Colonic mucosa (tissue), 4 donors: Measurements from ENCODE around the gene CTXND2. TPM values are rescaled to one million over a fixed set of nuclear protein-coding genes. Genes with fewer than 3 reads are reported as not detected.

ENCODE experiments used
- DNase-seq: peaks from one replicate; pipeline ENCODE4 v3.0.0-alpha.2; 2020
- H3K27ac ChIP-seq: fragments of 200-600 bp; one replicate; pipeline ENCODE4 v1.8.0; 2021
- H3K27me3 ChIP-seq: fragments of 200-600 bp; one replicate; pipeline ENCODE4 v1.8.0; 2021
- H3K36me3 ChIP-seq: fragments of 200-600 bp; one replicate; pipeline ENCODE4 v1.8.0; 2021
- H3K4me1 ChIP-seq: fragments of 200-600 bp; one replicate; pipeline ENCODE4 v1.8.0; 2021; ENCODE audit warnings: mild to moderate bottlenecking
- H3K4me3 ChIP-seq: fragments of 200-600 bp; one replicate; pipeline ENCODE4 v1.8.0; 2021
- H3K9ac ChIP-seq, 2 donors: one replicate each; pipeline ENCODE4 v1.7.0; 2013; ENCODE audit warnings: control low read depth in 2 of 2, low read depth in 2 of 2, low read length in 2 of 2
- H3K9me3 ChIP-seq: fragments of 200-600 bp; one replicate; pipeline ENCODE4 v1.8.0; 2021
- CTCF ChIP-seq: fragments of 200-600 bp; IDR thresholded peaks from one replicate; pipeline ENCODE4 v1.8.0; 2022; ENCODE audit warnings: antibody characterized with exemption, mild to moderate bottlenecking
- intact Hi-C: fragments of 100-400 bp; cut with DNase I; formaldehyde crosslinking; loops from one replicate; pipeline ENCODE4 v1.14.1; 2022
- total RNA-seq, 2 donors: library from RNA; stranded (reverse); fragmentation: NEBNext Ultra II Directional in 1 of 2; extraction: Animal tissue kit (Norgen Biotek cat#: 25700) in 1 of 2; gene quantifications; one replicate each; pipeline ENCODE4 v1.2.1, GENCODE V29; 2021
- donor health status: healthy.
- donor health status: DM: no; HTN: no; CAD: no.
- donor health status: DM: no; HTN: no; CAD: no.

CTXND2 gene
- total RNA-seq, 2 donors from 2014 or later = not detected

GRCh38 chr1:150909585-150910180, 22.7 kb downstream of the CTXND2 start:
- intact Hi-C loops = no loop called here
- H3K36me3 ChIP-seq = no peaks in the 10 kb centered on the region

GRCh38 chr1:150912623-150913022, 25.7 kb downstream of the CTXND2 start:
- no peak for TF ChIP-seq CTCF
- Histone ChIP-seq H3K27ac (no peak overlapping the region), H3K36me3 (no peaks in the 10 kb centered on the region), H3K4me1 (no peaks in the 10 kb centered on the region), H3K9ac (no peak overlapping the region), H3K4me3 (no peak overlapping the region), H3K27me3 (no peaks in the 10 kb centered on the region), H3K9me3 (no peaks in the 10 kb centered on the region)
- intact Hi-C loops = no loop called here
- no peak for DNase-seq

More at GRCh38 chr1:150909585-150910180, 22.7 kb downstream of the CTXND2 start:
- H3K9me3 ChIP-seq = no peaks in the 10 kb centered on the region
- H3K4me1 ChIP-seq = no peaks in the 10 kb centered on the region
- no peak overlapping the region for H3K4me3 ChIP-seq
- H3K27ac ChIP-seq = no peak overlapping the region
- no peaks in the 10 kb centered on the region for H3K27me3 ChIP-seq
- DNase-seq = no peak
- H3K9ac ChIP-seq = no peak overlapping the region
- TF ChIP-seq CTCF = no peak

- H3K36me3 ChIP-seq = no peaks in the 10 kb centered on the region
- no peak for TF ChIP-seq CTCF
- H3K4me3 ChIP-seq = no peak overlapping the region
- intact Hi-C loops = no loop called here
- no peaks in the 10 kb centered on the region for H3K27me3 ChIP-seq
- H3K27ac ChIP-seq = no peak overlapping the region
- peak; percentile 59 for DNase-seq
- no peaks in the 10 kb centered on the region for H3K4me1 ChIP-seq
- H3K9ac ChIP-seq = no peak overlapping the region
- no peaks in the 10 kb centered on the region for H3K9me3 ChIP-seq
Observed at GRCh38 chr1:150917387-150917786, 30.5 kb downstream of the CTXND2 start.

- Histone ChIP-seq H3K4me3 (no peak overlapping the region), H3K27me3 (no peaks in the 10 kb centered on the region), H3K4me1 (no peaks in the 10 kb centered on the region), H3K9ac (no peak overlapping the region), H3K27ac (no peak overlapping the region), H3K9me3 (no peaks in the 10 kb centered on the region), H3K36me3 (no peaks in the 10 kb centered on the region)
- peak; percentile 88 for DNase-seq
- intact Hi-C loops = loop anchor here (10.0 kb wide), 2 partner anchors 52 to 358 kb away; partner anchors contain the start of gene CERS2
- TF ChIP-seq CTCF = peak; percentile 60
Observed at GRCh38 chr1:150922519-150922975, 35.6 kb downstream of the CTXND2 start.

- intact Hi-C loops = loop anchor here (10.0 kb wide), 2 partner anchors 50 to 360 kb away; partner anchors contain the start of gene CERS2
- no peaks in the 10 kb centered on the region for H3K36me3 ChIP-seq
- no peak overlapping the region for H3K27ac ChIP-seq
- H3K4me1 ChIP-seq = no peaks in the 10 kb centered on the region
- H3K4me3 ChIP-seq = no peak overlapping the region
- no peak for TF ChIP-seq CTCF
- peak; percentile 30 for DNase-seq
- H3K9me3 ChIP-seq = no peaks in the 10 kb centered on the region
- no peak overlapping the region for H3K9ac ChIP-seq
- H3K27me3 ChIP-seq = no peaks in the 10 kb centered on the region
Observed at GRCh38 chr1:150925080-150925479, 38.1 kb downstream of the CTXND2 start.
